Ishikawa (cell line): Measurements from ENCODE around the gene GLP1R.

Experiments
- CEBPB ChIP-seq: IDR thresholded peaks from 2 replicates; pipeline ENCODE4 v1.6.1; 2012
- CREB1 ChIP-seq: IDR thresholded peaks from 2 replicates; pipeline ENCODE4 v1.6.1; 2012; ENCODE audit warnings: low read depth
- EGR1 ChIP-seq: IDR thresholded peaks from 2 replicates; pipeline ENCODE4 v1.6.1; 2012
- EP300 ChIP-seq: IDR thresholded peaks from 2 replicates; pipeline ENCODE4 v1.6.1; 2012; ENCODE audit warnings: borderline replicate concordance
- FOXM1 ChIP-seq: IDR thresholded peaks from 2 replicates; pipeline ENCODE4 v1.6.1; 2012; ENCODE audit warnings: low read depth, borderline replicate concordance
- NFIC ChIP-seq: IDR thresholded peaks from 2 replicates; pipeline ENCODE4 v1.6.1; 2012
- RAD21 ChIP-seq: IDR thresholded peaks from 2 replicates; pipeline ENCODE4 v1.6.1; 2012; ENCODE audit warnings: low read depth
- TAF1 ChIP-seq: IDR thresholded peaks from 2 replicates; pipeline ENCODE4 v1.6.1; 2012; ENCODE audit warnings: low read depth, mild to moderate bottlenecking
- TCF12 ChIP-seq: IDR thresholded peaks from 2 replicates; pipeline ENCODE4 v1.6.1; 2012; ENCODE audit warnings: low read depth
- TEAD4 ChIP-seq: IDR thresholded peaks from 2 replicates; pipeline ENCODE4 v1.6.1; 2012
- YY1 ChIP-seq: IDR thresholded peaks from 2 replicates; pipeline ENCODE4 v1.6.1; 2012; ENCODE audit warnings: low read depth
- ZBTB7A ChIP-seq: IDR thresholded peaks from 2 replicates; pipeline ENCODE4 v1.6.1; 2012; ENCODE audit warnings: low read depth
- TF ChIP-seq, protein P1 (sequence below): IDR thresholded peaks from 2 replicates; pipeline ENCODE4 v1.6.1; 2012; ENCODE audit warnings: low read depth, mild to moderate bottlenecking
- TF ChIP-seq, protein P2 (sequence below): IDR thresholded peaks from 2 replicates; pipeline ENCODE4 v1.6.1; 2012
- TF ChIP-seq, protein P3 (sequence below): IDR thresholded peaks from 2 replicates; pipeline ENCODE4 v1.6.1; 2012

GLP1R gene

DNA sequence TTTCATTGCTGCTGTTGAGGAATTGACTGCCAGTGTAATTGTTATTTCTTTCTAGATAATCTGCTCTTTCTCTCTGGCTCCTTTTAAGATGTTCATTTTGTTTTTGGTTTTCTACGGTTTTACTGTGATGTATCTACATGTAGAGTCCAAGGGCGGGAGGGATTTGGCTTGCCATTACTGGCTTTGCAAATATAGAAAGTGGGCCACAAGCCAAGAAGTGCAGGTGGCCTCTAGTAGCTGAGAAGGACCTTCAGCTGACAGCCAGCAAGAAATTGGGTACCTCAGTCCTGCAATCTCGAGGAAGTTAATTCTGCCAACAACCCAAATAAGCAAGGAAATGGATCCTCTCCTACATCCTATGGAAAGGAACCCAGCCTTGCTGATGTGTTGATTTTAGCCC, 42.8 kb upstream of the GLP1R start:
- TF ChIP-seq, protein P1, sequence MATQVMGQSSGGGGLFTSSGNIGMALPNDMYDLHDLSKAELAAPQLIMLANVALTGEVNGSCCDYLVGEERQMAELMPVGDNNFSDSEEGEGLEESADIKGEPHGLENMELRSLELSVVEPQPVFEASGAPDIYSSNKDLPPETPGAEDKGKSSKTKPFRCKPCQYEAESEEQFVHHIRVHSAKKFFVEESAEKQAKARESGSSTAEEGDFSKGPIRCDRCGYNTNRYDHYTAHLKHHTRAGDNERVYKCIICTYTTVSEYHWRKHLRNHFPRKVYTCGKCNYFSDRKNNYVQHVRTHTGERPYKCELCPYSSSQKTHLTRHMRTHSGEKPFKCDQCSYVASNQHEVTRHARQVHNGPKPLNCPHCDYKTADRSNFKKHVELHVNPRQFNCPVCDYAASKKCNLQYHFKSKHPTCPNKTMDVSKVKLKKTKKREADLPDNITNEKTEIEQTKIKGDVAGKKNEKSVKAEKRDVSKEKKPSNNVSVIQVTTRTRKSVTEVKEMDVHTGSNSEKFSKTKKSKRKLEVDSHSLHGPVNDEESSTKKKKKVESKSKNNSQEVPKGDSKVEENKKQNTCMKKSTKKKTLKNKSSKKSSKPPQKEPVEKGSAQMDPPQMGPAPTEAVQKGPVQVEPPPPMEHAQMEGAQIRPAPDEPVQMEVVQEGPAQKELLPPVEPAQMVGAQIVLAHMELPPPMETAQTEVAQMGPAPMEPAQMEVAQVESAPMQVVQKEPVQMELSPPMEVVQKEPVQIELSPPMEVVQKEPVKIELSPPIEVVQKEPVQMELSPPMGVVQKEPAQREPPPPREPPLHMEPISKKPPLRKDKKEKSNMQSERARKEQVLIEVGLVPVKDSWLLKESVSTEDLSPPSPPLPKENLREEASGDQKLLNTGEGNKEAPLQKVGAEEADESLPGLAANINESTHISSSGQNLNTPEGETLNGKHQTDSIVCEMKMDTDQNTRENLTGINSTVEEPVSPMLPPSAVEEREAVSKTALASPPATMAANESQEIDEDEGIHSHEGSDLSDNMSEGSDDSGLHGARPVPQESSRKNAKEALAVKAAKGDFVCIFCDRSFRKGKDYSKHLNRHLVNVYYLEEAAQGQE: no peak
- TF ChIP-seq TCF12 (no peak), TEAD4 (no peak)
- TF ChIP-seq, protein P2, sequence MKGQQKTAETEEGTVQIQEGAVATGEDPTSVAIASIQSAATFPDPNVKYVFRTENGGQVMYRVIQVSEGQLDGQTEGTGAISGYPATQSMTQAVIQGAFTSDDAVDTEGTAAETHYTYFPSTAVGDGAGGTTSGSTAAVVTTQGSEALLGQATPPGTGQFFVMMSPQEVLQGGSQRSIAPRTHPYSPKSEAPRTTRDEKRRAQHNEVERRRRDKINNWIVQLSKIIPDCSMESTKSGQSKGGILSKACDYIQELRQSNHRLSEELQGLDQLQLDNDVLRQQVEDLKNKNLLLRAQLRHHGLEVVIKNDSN: no peak

DNA sequence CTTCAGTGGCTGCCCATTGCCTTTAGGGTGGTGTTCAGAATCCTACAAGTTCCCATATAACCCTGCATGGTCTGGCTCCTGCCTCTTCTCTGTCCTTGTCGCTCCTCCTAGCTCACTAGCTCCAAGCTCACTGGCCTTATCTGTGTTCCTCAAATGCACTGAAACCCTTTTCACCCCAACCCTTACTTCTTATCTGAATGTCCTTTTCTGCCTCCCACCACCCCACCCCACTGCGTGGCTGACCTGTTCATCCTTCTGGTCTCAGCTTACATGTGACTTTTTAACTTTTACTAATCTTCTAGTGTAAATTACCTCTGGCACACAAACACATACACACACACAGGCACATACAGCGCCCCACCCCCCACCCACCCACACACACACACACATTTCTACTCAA, 41.0 kb upstream of the GLP1R start:
- TF ChIP-seq EP300: no peak
- TF ChIP-seq EGR1: no peak
- TF ChIP-seq, protein P1: no peak
- TF ChIP-seq, protein P3, sequence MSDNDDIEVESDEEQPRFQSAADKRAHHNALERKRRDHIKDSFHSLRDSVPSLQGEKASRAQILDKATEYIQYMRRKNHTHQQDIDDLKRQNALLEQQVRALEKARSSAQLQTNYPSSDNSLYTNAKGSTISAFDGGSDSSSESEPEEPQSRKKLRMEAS: no peak
- no peak for TF ChIP-seq ZBTB7A
- no peak for TF ChIP-seq TAF1
- no peak for TF ChIP-seq CREB1
- TF ChIP-seq TEAD4: no peak
- no peak for TF ChIP-seq CEBPB
- no peak for TF ChIP-seq TCF12
- no peak for TF ChIP-seq FOXM1
- no peak for TF ChIP-seq RAD21
- TF ChIP-seq, protein P2: no peak
- no peak for TF ChIP-seq YY1
- no peak for TF ChIP-seq NFIC

- no peak for TF ChIP-seq RAD21
- TF ChIP-seq, protein P1: no peak
- no peak for TF ChIP-seq EGR1
- no peak for TF ChIP-seq NFIC
- no peak for TF ChIP-seq TCF12
- no peak for TF ChIP-seq TAF1
- no peak for TF ChIP-seq CREB1
- TF ChIP-seq YY1: no peak
- no peak for TF ChIP-seq ZBTB7A
- TF ChIP-seq CEBPB: no peak
- no peak for TF ChIP-seq EP300
- TF ChIP-seq, protein P2: no peak
- TF ChIP-seq FOXM1: no peak
- TF ChIP-seq, protein P3: no peak
These were observed 39.8 kb upstream of the GLP1R start for GRCh38 chr6:39008737-39009136.

DNA sequence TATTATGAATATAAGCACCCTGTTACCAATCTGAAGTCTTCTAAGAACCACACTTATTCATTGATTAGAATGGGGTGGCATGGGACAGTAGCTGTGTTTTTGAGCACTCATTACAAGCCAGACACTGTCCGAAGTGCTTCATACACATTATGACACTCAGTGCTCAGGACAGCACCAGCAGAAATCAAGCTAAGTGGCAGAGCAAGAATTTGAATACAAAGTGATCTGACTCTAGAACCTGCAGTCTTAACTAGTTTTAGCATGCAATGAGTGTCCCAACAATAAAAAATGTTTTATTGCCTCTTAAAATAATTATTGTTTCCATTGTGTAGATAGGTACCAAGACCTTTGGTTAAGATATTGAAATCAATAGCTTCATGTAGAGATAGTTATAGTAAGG, 39.1 kb upstream of the GLP1R start:
- TF ChIP-seq TCF12 (no peak), FOXM1 (no peak), EGR1 (no peak), NFIC (no peak), CEBPB (no peak), CREB1 (no peak), TEAD4 (no peak), RAD21 (no peak), YY1 (no peak), EP300 (no peak), TAF1 (no peak), ZBTB7A (no peak)
- TF ChIP-seq, protein P1: no peak
- TF ChIP-seq, protein P3: no peak
- TF ChIP-seq, protein P2: no peak
